SHP77 (cell line): ENCODE results near the gene CARMIL1.

Experiments
- DNase-seq, 2 experiments: peaks; one replicate each; lab custom pipeline; 2025; lab: John Stamatoyannopoulos, UW

The CARMIL1 gene

GRCh38 chr6:25512560-25512959 lies 233.4 kb downstream of the CARMIL1 start:
- no peak for DNase-seq

DNA sequence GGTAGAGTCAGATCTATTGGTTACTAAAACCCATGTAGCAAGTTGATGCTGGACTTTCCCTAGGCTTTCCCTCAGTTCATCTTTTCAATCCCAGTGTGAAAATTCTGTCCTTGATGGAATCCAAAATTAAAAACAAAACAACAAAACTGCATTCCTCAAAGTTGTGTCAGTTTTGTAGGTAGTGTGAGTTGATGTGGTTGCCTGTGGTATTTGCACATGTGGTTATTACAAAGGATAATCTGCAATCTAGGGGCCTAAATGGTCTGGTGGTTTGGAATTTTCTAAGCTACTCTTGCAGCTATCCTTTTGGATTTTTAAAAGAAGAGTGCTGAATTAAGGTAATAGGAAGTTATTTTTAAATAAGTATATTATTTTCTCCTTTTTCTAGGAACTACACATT lies 240.7 kb downstream of the CARMIL1 start:
- no peak for DNase-seq

- no peak for DNase-seq
Observed at GRCh38 chr6:25524542-25524941, 245.4 kb downstream of the CARMIL1 start.

- no peak for DNase-seq
Observed at GRCh38 chr6:25525078-25525477, 245.9 kb downstream of the CARMIL1 start.

- DNase-seq, result no peak
Observed at GRCh38 chr6:25534942-25535631, 255.9 kb downstream of the CARMIL1 start.

DNA sequence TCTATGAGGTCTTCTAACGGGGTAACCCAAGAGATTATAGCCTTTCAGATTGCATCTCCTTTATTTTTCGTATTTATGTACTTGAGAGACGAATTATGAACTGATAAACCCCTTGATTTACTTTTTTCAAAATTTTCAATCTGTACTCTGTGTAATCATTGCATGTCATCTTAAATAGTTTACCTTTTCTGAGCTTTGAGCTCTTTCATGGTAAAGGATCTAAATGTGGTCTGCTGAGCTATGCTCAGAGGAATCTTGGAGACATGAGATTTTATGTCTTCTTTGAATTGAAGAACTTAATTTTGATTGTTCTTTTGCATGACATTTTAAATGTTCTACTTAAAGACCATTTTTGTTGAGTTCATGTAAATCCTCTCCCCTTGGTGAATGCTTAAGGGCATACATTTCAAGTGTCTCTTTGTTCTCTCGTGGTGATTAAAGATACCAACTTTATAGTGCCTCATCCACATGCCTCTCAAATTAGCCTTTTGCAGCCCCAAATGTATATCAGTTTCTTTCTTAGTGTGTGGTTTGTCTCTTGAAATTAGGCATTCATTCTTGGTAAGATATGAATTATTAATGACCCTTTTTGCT lies 256.6 kb downstream of the CARMIL1 start:
- DNase-seq, result no peak

GRCh38 chr6:25536781-25537180 lies 257.6 kb downstream of the CARMIL1 start:
- no peak for DNase-seq

DNA sequence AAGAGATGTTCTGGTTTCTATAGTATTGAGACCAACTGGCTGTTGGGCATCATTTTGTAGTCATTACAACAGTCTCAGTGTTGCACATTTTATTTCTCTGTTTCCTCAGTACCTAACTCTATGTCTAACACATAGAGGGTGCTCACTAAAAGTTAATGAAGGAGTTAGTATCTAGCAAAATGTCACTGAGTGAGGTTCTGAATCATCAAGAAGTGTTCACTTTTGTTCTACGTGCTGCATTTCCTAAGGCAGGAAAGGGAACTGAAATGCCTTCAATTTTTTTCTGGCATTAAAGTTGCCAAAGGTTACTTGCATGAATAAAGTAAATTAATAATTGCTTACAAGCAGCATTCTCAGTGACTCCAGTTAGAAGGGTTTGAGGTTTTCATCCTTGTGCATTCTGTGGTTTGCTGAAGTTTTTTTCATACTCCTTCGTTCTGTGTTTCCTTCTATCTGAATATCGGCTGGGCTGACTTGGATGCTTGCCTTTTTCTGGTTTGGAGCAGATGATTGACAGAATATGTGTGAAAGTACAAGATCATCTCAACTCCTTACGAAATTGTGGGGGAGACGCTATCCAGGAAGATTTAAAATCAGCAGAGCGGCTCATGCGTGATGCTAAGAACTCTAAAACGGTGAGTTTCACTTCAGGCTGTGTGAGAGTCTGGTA lies 258.3 kb downstream of the CARMIL1 start:
- no peak for DNase-seq

- no peak for DNase-seq
Observed at GRCh38 chr6:25541228-25541627, 262.1 kb downstream of the CARMIL1 start.

DNA sequence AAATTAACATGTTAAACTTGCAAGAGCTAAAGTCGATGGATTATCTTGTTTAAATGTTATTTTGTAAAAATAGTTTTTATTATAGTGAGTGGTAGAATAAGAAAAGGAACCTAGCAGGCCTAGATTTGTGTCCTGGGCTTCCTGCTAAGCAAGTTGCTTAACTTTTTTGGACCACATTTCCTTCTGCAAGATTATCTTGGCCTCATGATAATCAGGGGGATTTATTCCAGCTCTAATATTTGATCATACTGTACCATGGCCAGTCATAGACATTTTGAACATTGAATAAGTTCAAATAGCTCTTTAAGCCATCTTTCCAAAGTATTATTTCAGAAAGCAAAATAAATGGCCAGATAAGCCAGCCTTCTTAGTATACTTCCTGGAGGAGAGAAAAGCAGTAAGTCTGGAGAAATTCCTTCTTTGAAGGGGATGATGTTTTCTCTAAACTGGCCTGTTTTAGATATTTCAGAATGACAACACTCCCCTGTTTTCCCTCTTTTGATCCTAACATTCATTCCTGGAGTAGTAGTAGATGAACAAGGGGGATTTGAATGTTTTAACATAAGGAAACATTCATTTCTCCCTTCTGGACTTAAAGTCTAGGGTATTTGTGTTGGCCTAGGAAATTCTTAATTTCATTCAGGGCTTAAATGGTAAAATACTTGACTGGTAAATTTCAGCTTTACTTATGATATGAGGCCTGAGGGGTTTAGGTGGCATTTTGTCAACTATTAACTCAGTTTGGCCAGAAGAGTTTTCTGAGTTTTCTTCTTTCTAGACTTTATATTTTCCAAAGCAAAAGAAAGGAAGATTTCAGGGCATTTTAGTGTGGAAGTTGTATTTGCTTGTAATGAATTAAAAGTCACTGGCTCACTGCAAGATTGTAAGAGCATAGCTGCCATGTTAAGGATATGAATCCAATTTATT lies 264.1 kb downstream of the CARMIL1 start:
- DNase-seq, result no peak

DNA sequence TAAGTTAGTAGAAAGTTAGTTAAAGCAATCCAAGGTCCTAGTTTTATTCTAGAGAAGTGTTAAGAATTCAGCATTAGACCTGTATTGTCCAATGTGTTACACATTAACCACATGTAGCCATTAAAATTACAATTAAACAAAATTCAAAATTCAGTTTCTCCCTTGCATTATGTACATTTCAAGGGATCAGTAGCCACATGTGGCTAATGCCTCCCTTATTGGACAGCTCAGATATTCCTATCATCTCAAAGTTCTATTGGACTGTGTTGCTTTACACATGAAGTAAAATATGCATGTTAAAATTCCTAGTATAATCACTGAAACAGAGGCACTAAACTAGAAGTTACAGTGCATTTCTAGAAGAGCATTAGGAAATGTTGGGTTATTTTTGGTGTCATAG lies 265.7 kb downstream of the CARMIL1 start:
- no peak for DNase-seq

- DNase-seq, result no peak
Observed at GRCh38 chr6:25547797-25548196, 268.6 kb downstream of the CARMIL1 start.

DNA sequence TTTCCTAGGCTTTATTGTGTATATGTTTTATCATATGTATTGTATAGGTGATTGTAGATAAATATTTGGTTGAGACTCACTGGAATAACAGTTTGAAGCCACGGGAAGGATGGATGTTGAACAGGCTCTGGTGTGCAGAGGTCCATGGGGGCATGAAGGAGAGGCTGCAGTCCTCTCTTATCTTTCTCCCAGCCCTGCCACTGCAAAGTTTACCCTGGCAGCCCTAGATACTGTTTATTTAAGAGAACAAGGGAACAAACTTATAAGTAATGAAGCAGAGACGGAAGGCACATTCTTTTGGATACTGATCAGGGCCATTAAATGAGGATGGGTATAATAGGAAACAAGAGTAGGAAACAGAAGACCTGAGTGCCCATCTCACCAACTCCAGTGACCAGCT lies 269.3 kb downstream of the CARMIL1 start:
- DNase-seq, result no peak

DNA sequence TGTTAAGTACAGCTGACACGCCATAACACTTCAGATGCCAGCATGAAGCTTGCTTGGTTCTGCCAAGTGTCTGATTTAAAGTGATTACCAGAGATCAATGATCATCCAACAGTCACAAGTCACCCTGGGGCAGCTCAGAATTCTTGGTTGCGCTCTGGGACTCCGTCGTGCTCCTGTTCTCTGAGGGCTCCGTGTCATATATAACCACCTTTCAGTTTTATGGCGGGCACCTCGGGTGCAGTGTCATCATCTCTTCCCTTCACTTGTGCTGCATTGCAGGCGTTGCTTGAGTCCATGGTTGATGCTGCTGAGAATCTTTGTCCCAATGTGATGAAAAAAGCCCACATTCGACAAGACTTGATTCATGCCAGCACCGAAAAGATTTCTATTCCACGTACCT lies 271.5 kb downstream of the CARMIL1 start:
- DNase-seq, result no peak

- no peak for DNase-seq
Observed at GRCh38 chr6:25553502-25553901, 274.3 kb downstream of the CARMIL1 start.

DNA sequence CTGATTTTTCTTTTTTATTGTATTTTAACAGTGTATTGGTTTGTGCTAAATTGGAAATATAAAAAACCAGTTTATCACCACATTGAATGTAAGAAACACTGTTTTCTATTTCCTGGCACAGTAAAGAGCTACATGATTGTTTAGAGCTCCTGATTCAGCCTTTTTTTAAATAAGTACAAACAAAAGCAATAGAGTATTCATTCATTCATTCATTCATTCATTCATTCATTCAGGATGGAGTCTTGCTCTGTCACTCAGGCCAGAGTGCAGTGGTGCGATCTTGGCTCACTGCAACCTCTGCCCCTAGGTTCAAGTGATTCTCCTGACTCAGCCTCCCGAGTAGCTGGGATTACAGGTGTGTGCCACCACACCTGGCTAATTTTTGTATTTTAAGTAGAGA lies 276.0 kb downstream of the CARMIL1 start:
- no peak for DNase-seq

DNA sequence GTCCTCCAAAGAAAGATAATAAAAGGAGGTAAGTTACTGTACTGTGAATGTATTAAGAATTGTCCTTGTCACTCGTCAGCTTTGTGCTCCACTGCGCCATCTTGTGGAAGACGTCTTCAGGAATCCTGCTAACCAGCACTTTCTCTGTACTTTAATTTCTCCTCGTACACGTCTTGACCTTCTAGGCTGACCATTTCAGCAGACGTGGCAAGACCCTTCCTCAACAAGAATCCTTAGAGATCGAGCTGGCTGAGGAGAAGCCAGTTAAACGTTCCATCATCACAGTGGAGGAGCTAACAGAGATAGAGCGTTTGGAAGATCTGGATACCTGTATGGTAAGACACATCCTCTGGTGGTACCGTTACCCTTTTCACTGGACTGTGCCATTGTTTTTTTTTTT lies 277.3 kb downstream of the CARMIL1 start:
- peak; percentile 44 to 64 for DNase-seq

GRCh38 chr6:25558155-25558817 lies 279.1 kb downstream of the CARMIL1 start:
- no peak for DNase-seq

GRCh38 chr6:25560865-25561264 lies 281.7 kb downstream of the CARMIL1 start:
- no peak for DNase-seq

DNA sequence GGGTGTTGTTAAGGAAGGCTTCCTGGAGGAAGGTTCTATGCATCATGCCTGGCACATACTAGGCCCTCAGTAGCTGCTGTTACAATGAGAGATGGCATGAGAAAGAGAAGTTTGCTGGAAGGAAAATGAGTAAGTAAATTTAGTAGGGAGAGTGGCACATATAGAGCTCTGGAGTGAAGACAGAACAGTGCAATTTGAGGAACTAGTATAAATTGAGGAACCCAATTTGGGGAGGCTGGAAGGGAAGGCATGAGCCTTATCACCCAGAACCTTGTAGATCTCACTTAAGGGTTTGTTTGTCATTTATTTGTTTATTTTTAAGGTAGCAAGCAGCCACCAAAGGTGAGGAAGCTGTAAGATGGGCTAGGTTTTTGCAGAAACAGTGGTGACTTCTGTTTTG lies 285.8 kb downstream of the CARMIL1 start:
- DNase-seq, result no peak

DNA sequence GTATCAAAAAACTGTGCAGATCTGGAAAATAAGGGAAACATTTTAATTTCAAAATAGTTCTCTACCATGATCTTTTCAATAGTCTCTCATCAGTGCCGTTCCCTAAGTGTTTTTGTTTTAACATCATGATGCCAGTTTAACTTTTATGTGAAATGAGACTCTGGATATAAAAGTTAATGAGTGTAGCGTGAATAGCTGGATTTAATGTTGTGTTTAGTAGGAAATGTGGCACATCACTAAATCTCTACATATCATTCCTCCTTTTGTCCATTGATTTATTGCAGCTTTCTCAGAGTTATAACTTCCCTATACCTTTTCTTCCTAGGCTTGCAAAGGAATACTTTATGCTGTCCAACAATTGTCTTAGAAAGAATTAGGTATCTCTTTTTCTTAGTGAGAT lies 291.4 kb downstream of the CARMIL1 start:
- DNase-seq, result no peak

- DNase-seq, result no peak
Observed at GRCh38 chr6:25576919-25577318, 297.7 kb downstream of the CARMIL1 start.
